K562 (cell line): ENCODE data around the gene TMEM53. TPM values are rescaled to one million over a fixed set of nuclear protein-coding genes. Genes with fewer than 3 reads are reported as not detected.
A peak's percentile ranks its signal among the peaks of the same experiment; 100 is the strongest.

Experiments used
- ATAC-seq: fragments of 200-7000 bp; cut with Tn5 transposase; 3 replicates; pipeline ENCODE4 v1.9.1; 2020; ENCODE audit warnings: moderate library complexity
- BruUV-seq: library from RNA; stranded (reverse); fragments of 400-500 nt; replicated peaks from 2 replicates; lab custom pipeline; 2021; lab: Mats Ljungman, UMichigan
- CTCF ChIA-PET: fragments of 300-600 bp; formaldehyde crosslinking; extraction: SDS; loops from one replicate; lab custom pipeline; 2021; ENCODE audit warnings: low intra/inter-chr PET ratio; lab: Yijun Ruan, JAX
- POLR2A ChIA-PET: fragments of 300-600, 350-650 bp; sonication (Branson Sonifier 250); formaldehyde crosslinking; extraction: SDS; loops from one replicate; lab custom pipeline; 2021; ENCODE audit warnings: antibody characterized with exemption, inconsistent platforms; lab: Yijun Ruan, JAX
- DNase-seq, 4 experiments: peaks; one replicate each; pipeline versions ENCODE4 v3.0.0 to v3.0.0-alpha.2; 2011 to 2018; ENCODE audit warnings: low spot score in 3 of 4, mixed read lengths in 3 of 4; ENCODE audit errors: extremely low read depth in 1 of 4
- FAIRE-seq: peaks from 2 replicates; lab custom pipeline; 2011; peaks lifted over from hg19 to GRCh38; lab: Jason Lieb, UNC
- H2AFZ ChIP-seq: 2 replicates; pipeline ENCODE4 v1.6.0; 2011; ENCODE audit warnings: low read depth, low read length, control low read depth, inconsistent platforms
- H3K27ac ChIP-seq: fragments of 200-600 bp; 3 replicates; pipeline ENCODE4 v1.8.0; 2011; ENCODE audit warnings: low read depth, mild to moderate bottlenecking, control low read depth, inconsistent platforms, low read length, moderate library complexity, mixed read lengths; ENCODE audit errors: extremely low read depth
- H3K27me3 ChIP-seq, 2 experiments: fragments of 300-600 bp in 1 of 2; 2 replicates in 1 of 2; 3 replicates in 1 of 2; pipeline versions ENCODE4 v1.6.0 to v1.8.0; 2011; ENCODE audit warnings: inconsistent platforms in 2 of 2, low read length in 2 of 2, mild to moderate bottlenecking in 1 of 2, mixed read lengths in 1 of 2, moderate library complexity in 1 of 2; ENCODE audit not compliant: control insufficient read depth in 2 of 2, insufficient read depth in 2 of 2
- H3K36me3 ChIP-seq: fragments of 300-600 bp; 3 replicates; pipeline ENCODE4 v1.8.0; 2011; ENCODE audit warnings: mild to moderate bottlenecking, low read length, inconsistent platforms; ENCODE audit not compliant: control insufficient read depth, insufficient read depth
- H3K4me1 ChIP-seq, 2 experiments: fragments of 200-600 bp in 1 of 2; replicated peaks in 1 of 2; 2 replicates in 1 of 2; 3 replicates in 1 of 2; pipeline versions ENCODE4 v1.5.1 to v1.8.0; 2011; ENCODE audit warnings: inconsistent platforms in 2 of 2, low read length in 2 of 2, mild to moderate bottlenecking in 1 of 2, mixed read lengths in 1 of 2, moderate library complexity in 1 of 2; ENCODE audit not compliant: control insufficient read depth in 2 of 2, insufficient read depth in 2 of 2
- H3K4me2 ChIP-seq: 2 replicates; pipeline ENCODE4 v1.6.1; 2011; ENCODE audit warnings: low read length, control low read depth, inconsistent platforms, mixed read lengths; ENCODE audit not compliant: insufficient read depth
- H3K4me3 ChIP-seq: fragments of 200-600 bp; sonication (generic), shearing (Covaris generic); 2 replicates; pipeline ENCODE4 v1.5.1; 2016; ENCODE audit warnings: control low read depth, inconsistent platforms
- H3K79me2 ChIP-seq: fragments of 200-600 bp; 3 replicates; pipeline ENCODE4 v1.8.0; 2011; ENCODE audit warnings: low read length, inconsistent platforms; ENCODE audit not compliant: control insufficient read depth, insufficient read depth
- H3K9ac ChIP-seq, 2 experiments: 2 replicates each; pipeline versions ENCODE4 v1.6.0 to v1.6.1; 2011; ENCODE audit warnings: low read depth in 2 of 2, low read length in 2 of 2, control low read depth in 1 of 2, inconsistent platforms in 1 of 2, mild to moderate bottlenecking in 1 of 2, mixed read lengths in 1 of 2; ENCODE audit not compliant: insufficient read depth in 1 of 2
- H3K9me1 ChIP-seq: one replicate; pipeline ENCODE4 v1.6.0; 2011; ENCODE audit warnings: inconsistent platforms, mild to moderate bottlenecking, low read length, moderate library complexity; ENCODE audit not compliant: control insufficient read depth, insufficient read depth
- H3K9me3 ChIP-seq: replicated peaks from 2 replicates; pipeline ENCODE4 v1.5.1; 2011; ENCODE audit warnings: low read depth, low read length, inconsistent platforms; ENCODE audit not compliant: control insufficient read depth, insufficient read depth
- H4K20me1 ChIP-seq: replicated peaks from 2 replicates; pipeline ENCODE4 v1.6.1; 2011; ENCODE audit warnings: low read length, inconsistent platforms, mixed read lengths; ENCODE audit not compliant: control insufficient read depth, insufficient read depth
- CBFA2T3 ChIP-seq: fragments of 450-650 bp; IDR thresholded peaks from 2 replicates; pipeline ENCODE4 v1.6.1; 2017
- PML ChIP-seq: IDR thresholded peaks from 2 replicates; pipeline ENCODE4 v1.6.1; 2012; ENCODE audit warnings: low read length, inconsistent platforms
- SMARCB1 ChIP-seq: IDR thresholded peaks from 2 replicates; pipeline ENCODE4 v1.6.1; 2011; ENCODE audit warnings: improper control_type of control experiment, low read depth; ENCODE audit not compliant: insufficient read length
- ZNF384 ChIP-seq: IDR thresholded peaks from 2 replicates; pipeline ENCODE4 v1.6.1; 2012; ENCODE audit warnings: low read depth, low read length, improper control_type of control experiment
- WGBS: fragments of 100-300 bp; shearing (Covaris generic); methylation state at CpG from one replicate; pipeline ENCODE4 v1.1.6; 2016; ENCODE audit warnings: low coverage, mixed read lengths; ENCODE audit not compliant: insufficient coverage; ENCODE audit errors: missing lambda C conversion rate; 5-methylcytosine and 5-hydroxymethylcytosine counted together
- in situ Hi-C: fragments of 300-500 bp; cut with MboI; formaldehyde crosslinking; loops from 4 replicates; pipeline ENCODE4 v1.15.0; 2018; ENCODE audit warnings: inconsistent platforms, mixed read lengths
- intact Hi-C: fragments of 100-400 bp; cut with micrococcal nuclease; formaldehyde crosslinking; loops from 2 replicates; pipeline ENCODE4 v1.14.2; 2022
- polyA plus RNA-seq, 8 experiments: library from polyadenylated mRNA; depleted of rRNA in 4 of 8; stranded (reverse) in 5 of 8; unstranded in 3 of 8; fragments of >200 nt; fragmentation: Nextera tagmentation in 2 of 8; fragmentation: Illumina TruSeq in 1 of 8; extraction: Ambion mirVana in 2 of 8; extraction: Trizol in 1 of 8; gene quantifications; 2 replicates each; pipeline versions ENCODE4 v1.2.1 to v1.2.3, GENCODE V29; 2011 to 2014; ENCODE audit warnings: inconsistent platforms in 1 of 8, missing spikeins in 1 of 8
- total RNA-seq, 7 experiments: library from RNA; depleted of rRNA in 6 of 7; stranded (reverse); fragments of >200 nt in 6 of 7; fragmentation: Illumina TruSeq in 2 of 7; extraction: Trizol in 2 of 7; gene quantifications; 2 replicates each; pipeline versions ENCODE4 v1.2.1 to v1.2.3, GENCODE V29; 2011 to 2021; ENCODE audit warnings: low replicate concordance in 1 of 7

The TMEM53 gene
- total and polyA plus RNA-seq, 9 of the 15 experiments (the other 6 are each of a cell fraction or from before 2014, with no cell fraction given), result 0.23 to 3.7 (median 2.0) TPM

DNA sequence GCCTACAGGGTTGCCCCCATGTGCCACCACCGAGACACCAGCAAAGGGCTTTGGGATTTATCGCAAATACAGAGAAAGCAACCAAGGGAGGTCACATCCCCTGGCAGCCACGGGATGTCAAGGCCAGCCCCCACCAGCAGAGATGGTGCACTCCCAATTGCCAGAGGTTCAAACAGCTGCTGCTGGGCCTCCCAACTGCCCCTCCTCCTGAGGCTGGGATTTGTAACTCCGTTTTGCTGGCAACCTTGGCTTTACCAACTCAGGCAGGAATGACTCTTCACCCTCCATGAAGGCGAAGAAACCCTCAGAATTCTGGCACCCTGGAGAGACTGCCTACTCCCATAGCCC is 11.6 kb downstream of the TMEM53 start:
- DNase-seq (no peak), ATAC-seq (no peak), FAIRE-seq (no peak)
- no peak overlapping the region for H3K9ac ChIP-seq
- TF ChIP-seq PML (no peak), SMARCB1 (no peak)
- no peaks in the 10 kb centered on the region for H3K9me3 ChIP-seq
- POLR2A ChIA-PET, result interaction anchor here (0.5 to 1.1 kb wide), 5 partner anchors 10 to 882 kb away, joined by 3 to 8 read pairs (median 3); no protein-coding TSS in a partner anchor
- H3K36me3 ChIP-seq, result no peaks in the 10 kb centered on the region
- in situ Hi-C loops (no loop called here), intact Hi-C loops (no loop called here)
- peaks cover 0 to 10% of the 10 kb centered on the region in 2 experiments; a peak in 2 of 5 replicates for H3K4me1 ChIP-seq
- no peak overlapping the region for H3K4me3 ChIP-seq
- WGBS, result 41% methylated on average over 5 of the region's 5 CpGs
- BruUV-seq, result no TSS peak
- no peaks in the 10 kb centered on the region for H3K9me1 ChIP-seq
- H3K27ac ChIP-seq, result no peak overlapping the region
- CTCF ChIA-PET, result no interaction called here
- H3K79me2 ChIP-seq, result no peaks in the 10 kb centered on the region
- H4K20me1 ChIP-seq, result no peaks in the 10 kb centered on the region
- no peak overlapping the region for H2AFZ ChIP-seq
- H3K27me3 ChIP-seq, result peaks cover 0 to 8% of the 10 kb centered on the region in 2 experiments; a peak in 1 of 5 replicates
- no peak overlapping the region for H3K4me2 ChIP-seq

DNA sequence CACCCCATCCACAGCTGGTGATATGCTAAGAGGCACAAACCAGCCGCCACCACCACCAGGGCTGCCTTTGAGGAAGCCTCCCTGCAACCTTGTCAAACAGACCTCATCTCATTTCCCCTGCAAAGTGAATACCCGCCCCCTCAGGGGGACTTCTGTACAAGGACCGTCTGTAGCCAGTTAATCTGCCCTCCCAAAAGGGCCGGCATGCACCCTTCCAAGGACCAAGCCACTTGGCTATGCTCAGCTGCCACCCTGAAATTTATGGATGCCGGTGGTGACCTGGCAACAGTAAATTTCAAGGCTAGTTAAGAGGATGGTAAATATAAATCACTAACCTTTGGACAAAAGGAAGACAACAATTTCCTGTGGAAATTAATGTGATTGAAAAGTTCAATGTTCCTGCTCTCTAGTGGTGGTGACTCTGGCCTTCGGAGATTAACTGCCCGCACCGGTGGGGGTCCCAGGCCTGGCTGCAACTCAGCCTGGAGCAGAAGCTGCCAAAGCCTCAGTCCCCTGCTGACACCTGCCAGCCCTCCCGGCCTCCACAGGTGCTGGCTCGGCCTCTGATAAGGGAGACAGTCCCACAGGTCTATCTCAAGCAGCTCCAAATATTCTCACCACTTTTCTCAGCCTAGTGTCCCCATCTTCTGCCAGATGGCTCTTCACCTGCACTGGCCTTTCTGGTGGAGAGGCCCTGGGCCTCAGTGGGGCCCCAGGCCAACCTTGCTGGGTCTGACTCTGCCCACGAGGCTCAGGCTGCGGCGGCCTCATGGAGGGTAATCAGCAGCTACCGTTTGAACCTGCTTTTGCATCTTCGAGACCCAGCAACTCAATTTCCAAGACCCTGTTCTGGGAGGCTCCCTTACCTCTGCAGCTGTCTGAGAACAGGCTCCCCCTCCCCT is 12.2 kb downstream of the TMEM53 start:
- DNase-seq, result no peak
- TF ChIP-seq CBFA2T3 (peak; percentile 22; the same call in 1 of the 2 replicates), ZNF384 (no peak)
- 25% methylated on average over 15 of the region's 15 CpGs for WGBS
- in situ Hi-C loops (no loop called here), intact Hi-C loops (no loop called here)
- peak overlapping the region in 1 of 2 experiments; percentile 62; a peak in 2 of 4 replicates for H3K9ac ChIP-seq
- ChIA-PET CTCF (interaction anchor here (0.6 kb wide), 1 partner anchor 53 kb away, joined by 3 read pairs; no protein-coding TSS in a partner anchor), POLR2A (interaction anchor here (0.5 to 1.1 kb wide), 4 partner anchors 10 to 883 kb away, joined by 3 to 8 read pairs (median 3); no protein-coding TSS in a partner anchor)
- no peak overlapping the region for H3K4me2 ChIP-seq
- no peak; the same call in none of the 3 replicates for ATAC-seq
- FAIRE-seq, result no peak
- no TSS peak for BruUV-seq
- no peaks in the 10 kb centered on the region for H3K9me3 ChIP-seq
- H3K79me2 ChIP-seq, result no peaks in the 10 kb centered on the region
- peaks cover 0 to 10% of the 10 kb centered on the region in 2 experiments; a peak in 2 of 5 replicates for H3K4me1 ChIP-seq
- no peak overlapping the region for H3K27ac ChIP-seq
- no peaks in the 10 kb centered on the region for H4K20me1 ChIP-seq
- H3K9me1 ChIP-seq, result no peaks in the 10 kb centered on the region
- no peak overlapping the region for H2AFZ ChIP-seq
- H3K4me3 ChIP-seq, result no peak overlapping the region
- no peaks in the 10 kb centered on the region for H3K36me3 ChIP-seq
- peaks cover 0 to 8% of the 10 kb centered on the region in 2 experiments; a peak in 1 of 5 replicates for H3K27me3 ChIP-seq
